T-helper 22 cell (primary cell): ENCODE results near the gene SPCS1.
"Not testable (repeated sequence)": the region's sequence is repeated elsewhere in the genome, so short reads cannot be mapped to it uniquely, and the experiment has no call there.

Experiments
- DNase-seq: peaks from one replicate; pipeline ENCODE4 v3.0.0-alpha.2; 2020; ENCODE audit warnings: low read depth

SPCS1 gene

DNA sequence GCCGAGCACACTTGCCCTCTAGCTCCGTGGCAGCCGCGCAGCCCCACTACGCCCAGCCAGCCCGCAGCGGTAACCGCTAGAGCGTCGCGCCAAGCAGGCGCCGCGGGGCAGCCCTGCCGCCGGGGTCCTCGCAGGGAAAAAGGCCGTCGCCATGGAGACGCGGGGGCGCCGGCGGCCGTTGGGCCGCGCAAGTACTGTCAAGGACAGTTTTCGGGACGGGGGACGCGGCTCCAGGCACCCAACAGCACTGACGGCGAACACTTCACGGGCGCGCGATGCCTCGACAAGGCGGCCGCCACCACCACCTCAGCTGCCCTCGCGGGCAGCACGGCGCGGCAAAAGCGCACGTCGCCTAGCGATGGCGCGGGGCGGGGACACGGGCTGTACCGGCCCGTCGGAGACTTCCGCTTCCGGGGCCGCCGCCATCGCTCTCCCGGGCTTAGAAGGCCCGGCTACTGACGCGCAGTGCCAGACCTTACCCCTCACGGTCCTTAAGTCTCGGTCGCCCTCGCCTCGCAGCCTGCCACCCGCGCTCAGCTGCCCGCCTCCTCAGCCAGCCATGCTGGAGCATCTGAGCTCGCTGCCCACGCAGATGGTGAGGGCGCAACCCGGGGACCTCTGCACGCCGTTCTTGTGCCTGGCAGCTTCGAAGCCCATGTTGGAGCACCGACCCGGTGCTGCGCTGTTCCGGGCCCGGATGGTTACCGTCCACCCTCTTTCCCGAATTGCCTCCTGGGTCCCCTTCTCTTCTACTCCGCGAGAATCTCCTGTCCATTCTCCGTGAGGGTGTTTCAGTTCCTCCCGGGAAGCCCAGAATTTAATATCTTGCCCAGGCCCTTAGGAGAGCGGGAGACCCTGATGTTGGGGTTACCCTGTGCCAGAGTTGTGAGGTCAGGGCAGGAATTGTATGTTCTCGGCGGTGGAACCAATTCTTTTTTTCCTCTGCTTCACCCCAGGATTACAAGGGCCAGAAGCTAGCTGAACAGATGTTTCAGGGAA is at the start of gene SPCS1, which contains the start of gene GLT8D1:
TSS of gene SPCS1 (plus strand) at position 419 of the 999 bp plus-strand sequence. CDS start at position 560, 141 bp downstream.
TSS of gene GLT8D1 (minus strand) at position 104 of the 999 bp plus-strand sequence. CDS start 5,331 bp downstream, outside the sequence.
- peak; percentile 80 for DNase-seq

DNA sequence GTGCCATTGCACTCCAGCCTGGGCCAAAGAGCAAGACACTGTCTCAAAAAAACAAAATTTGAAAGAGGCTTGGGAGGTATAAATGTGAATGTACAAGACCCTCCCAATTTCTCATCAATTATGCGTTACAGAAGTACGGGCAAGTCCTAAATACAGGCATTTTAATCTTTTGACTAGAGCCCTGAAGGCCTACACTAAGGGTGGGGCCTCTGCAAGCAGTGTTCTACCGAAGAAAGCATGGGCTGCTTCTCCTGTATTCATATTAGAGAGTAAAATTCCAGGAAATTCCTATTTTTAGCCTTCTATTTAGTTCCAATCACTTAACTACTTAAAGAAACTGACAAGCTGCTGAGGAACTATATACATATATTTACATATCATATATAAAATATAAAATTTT is 45.9 kb upstream of the SPCS1 start:
- no peak for DNase-seq

DNA sequence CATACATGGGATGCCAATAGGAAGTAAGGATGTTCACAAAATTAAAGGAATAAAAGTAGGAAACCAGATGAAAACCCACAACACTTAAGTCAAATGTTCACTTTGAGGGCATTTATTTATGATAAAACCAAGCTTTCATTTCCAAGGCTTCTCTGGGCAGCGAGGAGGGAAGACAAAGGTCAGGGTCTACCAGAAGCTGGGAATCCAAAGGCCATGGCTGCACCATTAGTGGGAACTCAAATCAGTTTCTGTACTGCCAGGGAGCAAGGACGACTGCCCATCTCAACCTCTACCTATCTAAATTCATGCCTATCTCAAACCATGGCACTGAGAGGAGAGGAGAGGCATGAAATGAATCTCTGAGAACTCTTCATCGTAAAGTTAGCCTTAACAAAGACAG is 42.8 kb upstream of the SPCS1 start:
- no peak for DNase-seq

DNA sequence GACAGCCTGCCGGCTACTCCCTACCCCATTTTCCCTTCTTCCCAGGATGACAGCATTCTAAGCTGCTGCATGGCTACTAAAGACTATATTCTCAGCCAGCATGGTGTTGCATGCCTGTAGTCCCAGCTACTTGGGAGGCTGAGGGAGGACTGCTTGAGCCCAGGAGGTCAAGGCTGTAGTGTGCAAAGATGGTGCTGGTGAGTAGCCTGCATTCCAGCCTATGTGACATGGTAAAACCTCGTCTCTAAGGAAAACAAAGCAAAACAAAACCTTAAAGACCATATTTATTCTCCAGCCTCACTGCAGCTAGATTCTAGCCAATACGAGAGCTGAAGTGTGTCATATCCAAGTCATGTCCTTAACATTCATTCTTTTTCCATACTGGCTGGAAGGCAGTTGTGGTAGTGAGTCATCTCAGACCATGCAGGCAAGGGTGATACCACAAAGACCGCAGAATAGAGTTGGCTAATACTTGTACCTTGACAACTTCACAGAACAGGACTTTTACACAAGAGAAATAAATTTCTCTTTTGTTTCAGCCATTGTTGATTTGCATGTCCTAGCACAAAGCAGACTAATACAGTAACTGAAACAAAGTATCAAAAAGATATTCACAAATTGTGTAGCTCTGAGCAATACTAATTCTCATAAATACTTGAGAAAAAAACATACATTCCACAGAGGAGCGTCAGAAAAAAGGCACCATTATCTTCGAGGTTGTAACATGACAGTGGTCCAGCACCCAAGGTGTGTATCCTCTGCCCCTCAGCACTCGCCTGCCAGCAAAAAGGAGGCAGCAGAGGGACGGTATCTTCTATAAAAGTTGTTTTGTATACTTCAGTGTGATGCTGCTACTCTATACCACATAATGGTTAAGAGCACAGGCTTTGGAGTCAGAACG is 35.0 kb upstream of the SPCS1 start:
- peak; percentile 20 for DNase-seq

DNA sequence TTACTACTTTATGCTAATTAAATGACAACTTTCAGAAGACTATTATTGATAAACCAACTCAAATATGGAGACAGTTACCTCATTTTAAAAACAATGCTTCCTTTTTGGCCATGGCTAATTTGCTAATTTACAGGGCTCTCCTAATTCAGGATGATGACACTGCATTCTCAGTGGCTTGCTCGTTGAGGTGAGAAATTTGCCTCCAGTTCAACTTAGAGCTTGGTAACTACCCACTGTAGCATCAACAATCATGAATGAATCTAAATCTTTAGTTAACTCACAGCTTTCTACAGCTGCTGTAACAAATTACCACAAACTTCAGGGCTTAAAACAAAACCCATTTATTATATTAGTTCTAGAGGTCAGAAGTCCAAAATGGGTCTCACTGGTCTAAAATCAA is 34.2 kb upstream of the SPCS1 start:
- no peak for DNase-seq

DNA sequence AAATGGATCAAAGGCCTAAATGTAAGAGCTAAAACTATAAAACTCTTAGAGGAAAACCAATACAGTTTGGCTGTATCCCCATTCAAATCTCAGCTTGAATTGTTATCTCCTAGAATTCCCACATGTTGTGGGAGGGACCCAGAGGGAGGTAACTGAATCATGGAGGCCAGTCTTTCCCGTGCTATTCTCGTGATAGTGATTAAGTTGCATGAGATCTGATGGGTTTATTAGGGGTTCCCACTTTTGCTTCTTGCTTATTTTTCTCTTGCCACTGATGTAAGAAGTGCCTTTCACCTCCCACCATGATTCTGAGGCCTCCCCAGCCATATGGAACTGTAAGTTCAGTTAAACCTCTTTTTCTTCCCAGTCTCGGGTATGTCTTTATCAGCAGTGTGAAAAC is 29.7 kb upstream of the SPCS1 start:
- DNase-seq = not testable (repeated sequence)

DNA sequence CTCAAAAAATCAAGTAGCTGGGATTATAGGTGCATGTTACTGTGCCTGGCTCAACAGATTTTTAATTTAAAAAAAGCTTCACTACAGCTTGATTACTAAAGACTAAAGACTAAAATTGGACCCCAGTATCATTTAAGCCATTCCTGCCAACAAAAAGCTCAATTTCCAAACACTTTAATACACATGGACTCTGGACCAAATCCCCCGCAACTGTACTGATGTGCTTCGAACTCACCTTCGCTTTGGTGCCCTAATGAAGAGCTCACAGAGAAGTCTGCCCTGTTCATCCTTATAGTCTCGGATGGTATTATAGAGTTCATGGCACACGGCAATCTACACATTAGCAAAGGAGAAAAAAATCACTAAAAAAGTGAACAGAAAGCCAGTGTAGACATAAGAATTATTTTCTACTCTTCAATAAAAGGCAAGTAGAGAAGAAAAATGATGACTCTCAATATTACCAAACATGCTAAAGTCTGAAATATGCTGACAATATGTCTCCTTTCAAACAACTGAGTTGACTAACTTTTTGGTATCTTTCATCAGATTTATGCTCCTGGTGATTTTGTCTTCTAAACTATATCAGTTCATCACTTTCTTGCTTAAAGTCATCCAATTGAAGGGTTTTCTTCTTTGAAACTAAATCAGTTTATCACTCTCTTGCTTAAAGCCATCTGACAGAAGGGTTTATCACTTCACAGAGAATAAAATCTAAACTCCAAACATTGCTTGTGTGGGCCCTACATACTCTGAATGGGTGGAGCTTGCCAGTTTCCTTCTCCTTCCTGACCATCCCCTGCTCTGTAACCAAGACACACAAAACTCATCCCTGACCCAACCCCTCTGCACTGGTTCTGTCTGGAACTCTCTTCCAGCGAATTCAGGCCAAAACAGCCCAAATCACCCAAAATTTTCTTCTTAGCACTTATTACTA is 27.4 kb upstream of the SPCS1 start:
- no peak for DNase-seq

DNA sequence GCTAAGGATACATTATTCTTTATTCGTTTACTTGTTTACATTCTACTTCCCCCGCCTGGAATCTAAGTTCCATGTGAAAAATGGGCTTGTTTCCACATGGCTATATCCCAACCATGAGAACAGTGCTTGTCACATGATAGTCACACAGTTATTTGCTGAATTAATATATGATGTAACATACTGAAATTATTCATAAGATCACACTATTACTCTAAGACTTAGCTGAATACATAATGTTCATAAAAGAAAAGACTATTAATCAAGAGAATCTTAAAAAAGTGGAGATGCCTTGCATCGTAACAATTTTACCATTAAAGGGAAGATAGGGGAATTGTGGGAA is 26.7 kb upstream of the SPCS1 start:
- DNase-seq = no peak

DNA sequence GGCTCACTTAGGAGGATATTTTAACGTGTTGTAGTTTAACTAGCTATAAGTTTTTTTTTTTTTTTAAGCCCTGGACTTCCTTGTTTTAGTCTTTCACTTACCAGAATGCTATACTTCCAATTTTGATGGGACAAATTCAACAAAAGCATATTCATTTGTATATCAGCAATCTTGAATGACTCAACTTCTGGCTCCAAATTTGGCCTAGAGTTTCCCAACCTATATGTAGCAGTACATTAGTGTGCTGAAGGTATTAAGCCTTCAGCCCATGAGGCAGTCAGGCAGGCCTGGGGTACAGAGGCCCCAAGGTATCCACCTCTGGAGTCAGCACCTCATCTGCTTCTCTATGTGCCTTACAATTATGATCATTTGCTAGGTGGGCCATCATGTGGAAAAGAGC is 26.1 kb upstream of the SPCS1 start:
- no peak for DNase-seq

DNA sequence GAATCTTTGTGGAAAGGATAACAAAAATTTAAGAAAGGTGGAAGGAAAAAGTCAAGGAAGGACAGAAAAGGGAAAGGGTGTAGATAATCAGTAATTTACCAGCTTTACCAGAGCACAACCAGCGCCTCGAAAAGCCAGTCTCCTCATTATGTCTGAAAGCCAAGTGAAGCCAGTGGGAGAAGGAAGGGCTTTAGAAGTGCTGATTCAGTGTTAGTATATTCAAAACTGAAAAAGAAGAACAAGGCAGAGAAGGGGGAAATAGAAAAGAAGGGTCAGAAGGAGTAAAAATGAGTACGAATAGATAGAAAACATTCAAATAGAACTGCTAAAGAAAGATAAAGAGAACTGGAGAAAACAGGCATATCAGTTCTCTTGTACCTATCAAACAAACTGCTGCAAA is 24.3 kb upstream of the SPCS1 start:
- no peak for DNase-seq

DNA sequence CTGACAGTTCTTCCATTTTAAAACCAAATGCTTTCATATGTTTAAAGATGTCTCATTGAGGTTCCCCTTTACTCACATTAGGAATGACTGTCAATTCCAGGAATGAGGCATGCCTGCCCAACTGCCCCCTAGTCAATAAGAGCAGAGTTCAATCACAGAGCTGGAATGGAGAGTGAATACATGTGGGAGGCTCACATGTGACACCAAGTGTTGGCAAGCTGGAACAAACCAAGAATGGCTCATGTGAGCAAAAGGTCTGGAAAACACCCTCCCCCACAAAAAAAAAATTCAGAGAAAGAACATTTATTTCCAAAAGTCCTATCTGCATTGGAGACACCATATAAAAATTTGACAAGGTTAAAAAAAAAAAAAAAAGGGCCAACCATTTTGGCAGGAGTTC is 23.9 kb upstream of the SPCS1 start:
- no peak for DNase-seq

DNA sequence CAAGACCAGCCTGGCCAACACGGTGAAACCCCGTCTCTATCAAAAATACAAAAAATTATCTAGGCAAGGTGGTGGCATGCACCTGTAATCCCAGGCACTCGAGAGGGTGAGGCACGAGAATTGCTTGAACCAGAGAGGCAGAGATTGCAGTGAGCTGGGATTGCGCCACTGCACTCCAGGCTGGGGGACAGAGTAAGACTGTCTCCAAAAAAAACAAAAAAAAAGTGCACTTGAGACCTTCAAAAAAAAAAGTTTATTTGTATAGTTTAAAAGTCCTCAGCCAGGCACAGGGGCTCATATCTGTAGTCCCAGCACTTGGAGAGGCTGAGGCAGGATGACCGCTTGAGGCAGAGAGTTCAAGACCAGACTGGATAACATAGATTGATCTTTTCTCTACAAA is 22.3 kb upstream of the SPCS1 start:
- no peak for DNase-seq

DNA sequence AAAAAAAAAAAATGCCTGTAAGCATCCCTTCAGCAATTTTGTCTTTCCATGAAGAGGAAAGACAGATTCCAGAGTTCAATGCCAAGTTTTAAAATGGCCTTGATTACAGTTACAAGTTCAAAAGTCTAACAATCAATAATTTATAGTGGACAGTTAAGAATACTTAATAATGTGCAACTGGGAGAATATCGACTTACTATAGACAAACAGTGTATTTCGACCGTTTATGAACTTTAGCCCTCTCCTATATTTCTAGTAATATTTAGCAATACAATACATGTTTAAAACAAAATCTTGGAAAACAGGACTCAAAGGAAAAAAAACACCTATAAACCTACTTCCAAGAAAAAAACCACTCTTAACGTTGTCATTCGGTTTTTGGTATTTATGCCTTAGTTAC is 21.7 kb upstream of the SPCS1 start:
- no peak for DNase-seq

DNA sequence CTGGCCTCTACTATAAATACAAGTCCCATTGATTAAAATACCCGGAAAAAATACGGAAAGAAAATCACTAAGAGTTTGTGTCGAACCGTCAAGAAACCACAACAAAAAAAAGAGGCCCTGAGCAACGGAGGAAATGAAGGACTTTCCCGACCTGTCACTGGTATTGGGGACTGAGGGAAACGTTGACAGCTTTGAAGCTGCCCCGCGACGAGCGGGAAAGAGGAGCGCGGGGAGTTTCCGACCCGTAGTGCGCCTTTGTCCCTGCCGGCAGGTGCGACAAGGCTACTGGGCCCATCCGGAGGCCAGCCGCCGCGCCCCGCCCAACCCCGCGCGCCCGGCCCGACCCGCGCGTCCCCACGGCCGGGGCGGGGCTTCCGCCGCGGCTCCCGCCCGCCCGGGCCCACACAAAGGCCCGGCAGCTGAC is 20.6 kb upstream of the SPCS1 start:
- peak; percentile 79 for DNase-seq

DNA sequence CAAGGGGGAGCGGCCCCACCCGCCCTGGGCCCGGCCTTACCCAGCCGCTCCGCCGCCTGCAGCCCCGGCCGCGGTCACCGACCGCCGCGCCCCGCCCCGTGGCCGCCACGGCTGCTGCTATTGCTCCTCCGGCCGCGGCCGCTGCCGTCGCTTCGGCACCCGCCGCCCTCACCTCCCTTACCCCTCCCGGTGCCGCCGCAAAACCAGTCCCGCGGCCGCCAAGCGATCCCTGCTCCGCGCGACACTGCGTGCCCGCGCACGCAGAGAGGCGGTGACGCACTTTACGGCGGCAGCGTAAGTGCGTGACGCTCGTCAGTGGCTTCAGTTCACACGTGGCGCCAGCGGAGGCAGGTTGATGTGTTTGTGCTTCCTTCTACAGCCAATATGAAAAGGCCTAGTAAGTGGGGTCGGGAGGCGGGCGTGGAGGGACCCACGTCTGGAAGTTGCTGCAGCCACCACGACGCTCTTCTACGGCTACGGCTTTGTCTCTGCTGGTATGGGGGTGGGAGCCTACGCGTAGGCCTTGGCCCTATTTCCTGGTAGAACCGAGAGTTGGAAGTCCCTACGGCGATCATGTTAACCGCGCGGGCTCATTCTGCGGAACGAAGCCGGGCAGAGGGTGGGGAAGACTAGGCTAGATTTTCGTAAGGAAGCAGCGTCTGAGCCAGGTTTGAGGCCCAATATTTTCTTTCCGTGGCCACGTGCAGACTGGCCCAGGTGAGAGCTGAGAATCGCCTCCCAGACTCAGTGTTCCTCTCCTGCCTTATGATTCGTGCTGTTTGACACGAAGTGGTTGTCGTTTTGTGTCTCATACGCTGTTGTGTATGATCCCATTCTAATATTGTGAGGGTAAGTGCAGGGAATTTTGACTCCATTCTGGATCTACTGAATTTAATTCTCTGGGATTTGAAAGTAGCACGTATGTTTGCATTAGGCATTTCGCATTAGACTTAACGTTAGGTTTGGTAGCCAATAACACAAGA is 19.9 kb upstream of the SPCS1 start, which contains the start of the genes GNL3 and PBRM1:
TSS of gene GNL3 (plus strand) at position 324 of the 983 bp plus-strand sequence. CDS start at position 385, 61 bp downstream.
TSS of gene PBRM1 (minus strand) at position 205 of the 983 bp plus-strand sequence.
- peak; percentile 88 for DNase-seq

DNA sequence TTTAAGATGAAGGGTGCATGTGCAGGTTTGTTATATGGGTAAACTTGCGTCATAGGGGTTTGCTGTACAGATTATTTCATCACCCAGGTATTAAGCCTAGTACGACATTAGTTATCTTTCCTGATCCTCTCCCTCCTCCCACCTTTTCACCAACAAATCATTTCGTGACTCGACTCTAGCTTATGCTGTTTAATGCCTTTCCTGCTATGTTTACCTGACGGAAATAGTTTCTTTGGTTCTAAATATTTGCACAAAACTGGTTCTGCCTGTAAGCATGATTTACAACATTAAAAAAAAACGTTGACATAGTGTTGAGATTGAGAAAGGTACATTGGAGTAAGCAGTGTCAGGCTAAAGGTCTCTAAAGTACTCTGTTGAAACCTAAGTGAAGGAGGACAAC is 17.6 kb upstream of the SPCS1 start:
- no peak for DNase-seq

DNA sequence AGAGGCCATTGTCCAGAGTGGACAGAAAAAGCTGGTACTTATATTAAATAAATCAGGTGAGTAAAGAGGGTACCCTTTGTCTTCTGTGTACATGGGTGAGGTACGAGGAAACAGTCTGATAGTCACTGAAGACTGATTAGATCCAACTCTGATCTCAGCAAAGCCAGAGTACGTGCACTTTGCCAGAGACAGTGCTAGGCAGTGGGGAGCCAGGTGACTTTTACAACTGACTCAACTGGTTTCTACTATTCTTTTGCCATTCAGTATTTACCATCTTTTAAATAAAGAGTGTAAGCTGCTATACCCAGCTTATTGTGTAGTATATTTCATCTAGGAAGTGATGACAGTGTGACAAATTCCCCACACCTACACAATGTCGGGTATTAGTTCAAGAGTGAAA is 16.8 kb upstream of the SPCS1 start:
- DNase-seq = no peak

DNA sequence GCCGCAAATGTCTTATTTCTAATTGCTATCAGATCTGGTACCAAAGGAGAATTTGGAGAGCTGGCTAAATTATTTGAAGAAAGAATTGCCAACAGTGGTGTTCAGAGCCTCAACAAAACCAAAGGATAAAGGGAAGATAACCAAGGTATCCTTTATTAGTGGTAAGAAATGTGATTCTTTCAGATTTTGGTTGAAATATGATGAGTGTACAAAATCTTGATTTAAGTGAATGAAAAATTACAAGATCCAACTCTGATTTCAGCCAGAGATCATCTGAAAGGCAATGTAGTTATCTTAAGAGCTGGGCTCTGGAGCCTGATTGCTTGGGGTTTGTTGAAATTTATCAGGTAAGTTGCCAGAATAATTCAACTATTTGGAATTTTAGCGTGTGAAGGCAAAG is 15.3 kb upstream of the SPCS1 start:
- no peak for DNase-seq

DNA sequence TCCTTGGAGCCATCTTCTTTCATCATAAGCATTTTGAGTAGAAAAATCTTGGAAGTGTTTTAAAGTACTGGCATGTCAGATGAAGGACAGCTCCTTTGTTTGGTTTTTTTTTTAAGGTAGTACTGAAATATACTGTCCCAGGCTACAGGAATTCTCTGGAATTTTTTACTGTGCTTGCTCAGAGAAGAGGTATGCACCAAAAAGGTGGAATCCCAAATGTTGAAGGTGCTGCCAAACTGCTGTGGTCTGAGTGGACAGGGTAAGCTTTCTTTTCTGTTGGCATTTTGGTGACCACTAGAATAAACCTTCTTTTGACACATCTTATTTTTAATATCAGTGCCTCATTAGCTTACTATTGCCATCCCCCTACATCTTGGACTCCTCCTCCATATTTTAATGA is 12.8 kb upstream of the SPCS1 start:
- DNase-seq = no peak

DNA sequence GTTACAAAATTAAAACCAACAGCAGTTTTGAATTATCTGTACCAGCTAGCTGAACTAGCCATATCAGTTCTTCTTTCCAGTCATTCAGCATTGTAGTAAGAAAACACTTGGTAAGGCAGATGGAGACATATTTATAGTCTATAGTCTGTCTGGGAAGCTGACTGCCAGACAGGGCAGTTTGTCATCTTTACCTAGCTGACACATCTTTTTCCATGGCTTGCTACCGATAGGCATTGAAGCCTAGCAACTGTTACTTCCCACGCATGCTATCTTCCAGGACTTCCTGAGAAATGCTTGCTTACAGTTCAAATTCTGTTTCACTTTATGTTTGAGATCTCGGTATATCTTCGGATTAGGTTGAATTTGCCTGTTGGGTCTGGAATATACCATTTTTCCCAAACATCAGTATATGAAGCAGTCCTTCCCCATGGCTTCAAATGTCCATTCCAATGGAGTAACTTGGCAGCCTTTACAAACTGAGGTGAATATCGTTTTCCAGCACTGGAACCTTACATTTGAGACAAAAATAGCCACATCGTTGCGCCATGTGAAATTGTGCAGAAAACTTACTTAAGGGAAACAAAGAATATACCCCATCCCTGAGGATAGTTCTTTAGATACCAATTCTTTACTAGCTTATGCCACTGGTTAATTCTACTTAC is 11.2 kb upstream of the SPCS1 start:
- DNase-seq = no peak
